NCI-H1436 (cell line): ENCODE results near the gene DONSON.

Experiments used
- DNase-seq: peaks from one replicate; lab custom pipeline; 2025; lab: John Stamatoyannopoulos, UW

DONSON gene

GRCh38 chr21:33562389-33562788 is 26.1 kb downstream of the DONSON start:
- DNase-seq: no peak

GRCh38 chr21:33561373-33561772 is 27.1 kb downstream of the DONSON start:
- DNase-seq: no peak

GRCh38 chr21:33560965-33561364 is 27.5 kb downstream of the DONSON start:
- DNase-seq: no peak

- no peak for DNase-seq
These were observed 28.7 kb downstream of the DONSON start for GRCh38 chr21:33559813-33560212.

- DNase-seq: no peak
These were observed 29.6 kb downstream of the DONSON start for GRCh38 chr21:33558777-33559421.

GRCh38 chr21:33557447-33557846 is 31.0 kb downstream of the DONSON start:
- no peak for DNase-seq

- DNase-seq: no peak
These were observed 33.5 kb downstream of the DONSON start for GRCh38 chr21:33554982-33555344.

GRCh38 chr21:33554236-33554981 is 34.1 kb downstream of the DONSON start:
- DNase-seq: no peak

GRCh38 chr21:33552999-33553598 is 35.4 kb downstream of the DONSON start:
- no peak for DNase-seq

GRCh38 chr21:33552093-33552998 is 36.1 kb downstream of the DONSON start:
- DNase-seq: no peak

- DNase-seq: no peak
These were observed 36.8 kb downstream of the DONSON start for GRCh38 chr21:33551664-33552063.

GRCh38 chr21:33550772-33551660 is 37.5 kb downstream of the DONSON start:
- DNase-seq: no peak

- DNase-seq: no peak
These were observed 38.4 kb downstream of the DONSON start for GRCh38 chr21:33549848-33550771.

GRCh38 chr21:33546086-33546485 is 42.4 kb downstream of the DONSON start:
- no peak for DNase-seq

- no peak for DNase-seq
These were observed 43.9 kb downstream of the DONSON start for GRCh38 chr21:33544451-33545195.

GRCh38 chr21:33543505-33544129 is 44.9 kb downstream of the DONSON start:
- DNase-seq: peak; percentile 20

- peak; percentile 98 for DNase-seq
These were observed 45.6 kb downstream of the DONSON start, which contains the start of gene SON for GRCh38 chr21:33542640-33543504. Gene SON (plus strand): TSS chr21:33543038. CDS start chr21:33543093, 55 bp downstream.
